ENCODE results near the gene KIF24. TPM values are rescaled to one million over a fixed set of nuclear protein-coding genes. Genes with fewer than 3 reads are reported as not detected.
"Not testable (repeated sequence)": the region's sequence is repeated elsewhere in the genome, so short reads cannot be mapped to it uniquely, and the experiment has no call there.

Gene KIF24
- total and polyA plus RNA-seq, 2 experiments from 2014 or later, result 0.71 to 1.3 TPM

- peaks cover 10% of the 10 kb centered on the region for H3K4me1 ChIP-seq (ENCODE audit: insufficient read depth)
- H2AFZ ChIP-seq, result no peak overlapping the region
- DNase-seq (ENCODE audit: low spot score), result no peak
- no peak for TF ChIP-seq CTCF (IDR thresholded peaks at IDR 0.05; ENCODE audit: poor library complexity)
- peaks cover 2% of the 10 kb centered on the region for H3K79me2 ChIP-seq
- no peak overlapping the region for H3K27ac ChIP-seq
- no peak overlapping the region for H3K4me3 ChIP-seq
- 72% methylated on average over 4 of the region's 4 CpGs for WGBS (ENCODE audit: low lambda C conversion rate, missing lambda C conversion rate)
- peak overlapping the region; percentile 60 for H3K4me2 ChIP-seq
- no peaks in the 10 kb centered on the region for H3K36me3 ChIP-seq (replicated peaks; ENCODE audit: insufficient read depth, low read depth)
- H3K9me3 ChIP-seq (ENCODE audit: low read depth), result no peaks in the 10 kb centered on the region
- no peaks in the 10 kb centered on the region for H4K20me1 ChIP-seq (ENCODE audit: insufficient read depth, poor library complexity, severe bottlenecking)
- no peaks in the 10 kb centered on the region for H3K9me2 ChIP-seq (replicated peaks; ENCODE audit: insufficient read depth)
- no peaks in the 10 kb centered on the region for H3K27me3 ChIP-seq
These were observed 33.6 kb upstream of the KIF24 start for GRCh38 chr9:34362614-34363214.

- Histone ChIP-seq H3K27ac (peak overlapping the region; percentile 76), H3K4me2 (peak overlapping the region; percentile 64)
- not testable (repeated sequence) for H3K9me3 ChIP-seq (ENCODE audit: low read depth); H3K27me3 ChIP-seq; H3K4me3 ChIP-seq; H3K79me2 ChIP-seq; H3K36me3 ChIP-seq (replicated peaks; ENCODE audit: insufficient read depth, low read depth); H2AFZ ChIP-seq; H4K20me1 ChIP-seq (ENCODE audit: insufficient read depth, poor library complexity, severe bottlenecking); H3K4me1 ChIP-seq (ENCODE audit: insufficient read depth); DNase-seq (ENCODE audit: low spot score); H3K9me2 ChIP-seq (replicated peaks; ENCODE audit: insufficient read depth)
- 100% methylated on average over 1 of the region's 1 CpG for WGBS (ENCODE audit: low lambda C conversion rate, missing lambda C conversion rate)
These were observed 23.9 kb upstream of the KIF24 start for GRCh38 chr9:34352957-34353356.

GRCh38 chr9:34352122-34352652 lies 23.1 kb upstream of the KIF24 start:
- Histone ChIP-seq H3K27ac (peak overlapping the region; percentile 76), H3K4me2 (peak overlapping the region; percentile 64)
- DNase-seq (ENCODE audit: low spot score), result peak; percentile 55
- H3K9me2 ChIP-seq (replicated peaks; ENCODE audit: insufficient read depth); H3K4me1 ChIP-seq (ENCODE audit: insufficient read depth); H3K9me3 ChIP-seq (ENCODE audit: low read depth); H2AFZ ChIP-seq; H3K36me3 ChIP-seq (replicated peaks; ENCODE audit: insufficient read depth, low read depth); H3K79me2 ChIP-seq; H4K20me1 ChIP-seq (ENCODE audit: insufficient read depth, poor library complexity, severe bottlenecking); H3K27me3 ChIP-seq; H3K4me3 ChIP-seq: not testable (repeated sequence)
- WGBS (ENCODE audit: low lambda C conversion rate, missing lambda C conversion rate), result 70% methylated on average over 5 of the region's 7 CpGs

- peaks cover 15% of the 10 kb centered on the region for H3K4me1 ChIP-seq (ENCODE audit: insufficient read depth)
- H3K36me3 ChIP-seq (replicated peaks; ENCODE audit: insufficient read depth, low read depth), result no peaks in the 10 kb centered on the region
- no peak for TF ChIP-seq EZH2phosphoT487 (IDR thresholded peaks at IDR 0.05; ENCODE audit: low read depth, severe bottlenecking, unreplicated experiment)
- no peak for TF ChIP-seq CTCF (IDR thresholded peaks at IDR 0.05; ENCODE audit: poor library complexity)
- TF ChIP-seq EZH2 (IDR thresholded peaks at IDR 0.05; ENCODE audit: borderline replicate concordance), result no peak
These were observed 20.3 kb upstream of the KIF24 start for GRCh38 chr9:34349324-34349723.

More at GRCh38 chr9:34349324-34349723, 20.3 kb upstream of the KIF24 start:
- no peaks in the 10 kb centered on the region for H3K79me2 ChIP-seq
- no peak overlapping the region for H3K4me2 ChIP-seq
- WGBS (ENCODE audit: low lambda C conversion rate, missing lambda C conversion rate), result 84% methylated on average over 3 of the region's 3 CpGs
- H3K9me2 ChIP-seq (replicated peaks; ENCODE audit: insufficient read depth), result no peaks in the 10 kb centered on the region
- no peaks in the 10 kb centered on the region for H3K9me3 ChIP-seq (ENCODE audit: low read depth)
- H3K4me3 ChIP-seq, result no peak overlapping the region
- no peak overlapping the region for H3K27ac ChIP-seq
- H2AFZ ChIP-seq, result no peak overlapping the region
- no peaks in the 10 kb centered on the region for H4K20me1 ChIP-seq (ENCODE audit: insufficient read depth, poor library complexity, severe bottlenecking)
- DNase-seq (ENCODE audit: low spot score), result no peak
- H3K27me3 ChIP-seq, result no peaks in the 10 kb centered on the region
